GM23248 (cell line): ENCODE results near the gene RPL26. TPM values are rescaled to one million over a fixed set of nuclear protein-coding genes. Genes with fewer than 3 reads are reported as not detected.

Experiments
- DNase-seq: peaks from one replicate; pipeline ENCODE4 v3.0.0-alpha.2; 2015
- H2AFZ ChIP-seq: fragments of 200-600 bp; sonication (generic); 2 replicates; pipeline ENCODE4 v1.6.1; 2016; ENCODE audit warnings: antibody characterized with exemption
- H3F3A ChIP-seq: fragments of 200-600 bp; sonication (generic); 2 replicates; pipeline ENCODE4 v1.6.1; 2016; ENCODE audit warnings: mild to moderate bottlenecking, antibody characterized with exemption, mixed run types; ENCODE audit not compliant: insufficient read depth
- H3K27ac ChIP-seq: fragments of 200-600 bp; sonication (generic); 2 replicates; pipeline ENCODE4 v1.5.1; 2016; ENCODE audit warnings: mild to moderate bottlenecking
- H3K27me3 ChIP-seq: fragments of 200-600 bp; sonication (generic); replicated peaks from 2 replicates; pipeline ENCODE4 v1.6.1; 2016; ENCODE audit warnings: mild to moderate bottlenecking; ENCODE audit not compliant: insufficient read depth
- H3K36me3 ChIP-seq: fragments of 200-600 bp; sonication (generic); 2 replicates; pipeline ENCODE4 v1.6.1; 2016; ENCODE audit warnings: low read depth, mild to moderate bottlenecking
- H3K4me1 ChIP-seq: fragments of 200-600 bp; sonication (generic); 2 replicates; pipeline ENCODE4 v1.6.1; 2016; ENCODE audit warnings: mild to moderate bottlenecking; ENCODE audit not compliant: insufficient read depth
- H3K4me2 ChIP-seq: fragments of 200-600 bp; sonication (generic); one replicate; pipeline ENCODE4 v1.6.1; 2016; ENCODE audit warnings: mild to moderate bottlenecking; ENCODE audit not compliant: unreplicated experiment
- H3K4me3 ChIP-seq: fragments of 200-600 bp; sonication (generic); 2 replicates; pipeline ENCODE4 v1.5.1; 2016; ENCODE audit warnings: mild to moderate bottlenecking
- H3K79me2 ChIP-seq: fragments of 200-600 bp; sonication (generic); 2 replicates; pipeline ENCODE4 v1.6.1; 2016; ENCODE audit warnings: mild to moderate bottlenecking; ENCODE audit not compliant: insufficient read depth
- H3K9ac ChIP-seq: fragments of 200-600 bp; sonication (generic); 2 replicates; pipeline ENCODE4 v1.6.1; 2016; ENCODE audit warnings: mild to moderate bottlenecking
- H3K9me2 ChIP-seq: fragments of 200-600 bp; sonication (generic); 2 replicates; pipeline ENCODE4 v1.6.1; 2016; ENCODE audit warnings: mixed run types, mild to moderate bottlenecking, moderate library complexity; ENCODE audit not compliant: insufficient read depth
- H3K9me3 ChIP-seq: fragments of 200-600 bp; sonication (generic); one replicate; pipeline ENCODE4 v1.6.1; 2017; ENCODE audit warnings: low read depth
- H4K20me1 ChIP-seq: fragments of 200-600 bp; sonication (generic); 2 replicates; pipeline ENCODE4 v1.6.0; 2016; ENCODE audit not compliant: insufficient read depth
- EZH2 ChIP-seq: fragments of 200-600 bp; sonication (generic); IDR thresholded peaks from 2 replicates; pipeline ENCODE4 v1.6.1; 2018; ENCODE audit warnings: antibody characterized with exemption, mild to moderate bottlenecking; ENCODE audit not compliant: insufficient read depth, poor library complexity, severe bottlenecking
- EZH2phosphoT487 ChIP-seq: fragments of 200-600 bp; sonication (generic); IDR thresholded peaks from 2 replicates; pipeline ENCODE4 v1.6.1; 2018; ENCODE audit warnings: antibody characterized with exemption, moderate library complexity, mild to moderate bottlenecking, low read depth; ENCODE audit not compliant: insufficient read depth
- WGBS, 2 experiments: methylation state at CpG; one replicate each; pipeline ENCODE4 v1.1.6; 2015 to 2017; ENCODE audit warnings: low lambda C conversion rate in 2 of 2, low coverage in 1 of 2; ENCODE audit errors: missing lambda C conversion rate in 2 of 2; 5-methylcytosine and 5-hydroxymethylcytosine counted together
- in situ Hi-C: fragments of 300-500 bp; cut with MboI; formaldehyde crosslinking; loops from 2 replicates; pipeline ENCODE4 v1.15.0; 2020
- polyA plus RNA-seq: library from polyadenylated mRNA; unstranded; fragments of >200 nt; fragmentation: Nextera tagmentation; extraction: Ambion mirVana; gene quantifications from 2 replicates; pipeline ENCODE4 v1.2.1, GENCODE V29; 2016
- total RNA-seq: library from RNA; depleted of rRNA; stranded (reverse); fragments of >200 nt; shearing (Covaris generic); gene quantifications from 2 replicates; pipeline ENCODE4 v1.2.3, GENCODE V29; 2014

RPL26 gene
- total and polyA plus RNA-seq, 2 experiments from 2014 or later: 522 to 2,122 TPM

DNA sequence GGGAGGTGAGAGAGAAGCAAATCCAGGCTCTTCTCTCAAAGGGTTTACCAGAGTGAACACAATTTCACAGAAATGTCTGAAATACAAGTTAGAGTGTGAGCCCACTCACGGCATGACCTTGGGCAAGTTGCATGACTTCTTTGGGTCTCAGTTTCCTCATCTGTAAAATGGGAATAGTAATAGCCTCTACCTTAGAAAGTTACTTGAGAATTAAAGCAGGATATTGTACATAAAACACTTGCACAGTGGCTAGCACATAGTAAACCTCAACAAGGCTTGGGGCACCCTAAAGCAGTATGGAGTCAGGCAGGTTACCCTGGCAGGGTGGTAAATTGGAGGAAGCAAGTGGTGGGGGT is 27.9 kb upstream of the RPL26 start:
- Histone ChIP-seq H3K9me2 (no peaks in the 10 kb centered on the region), H3K9me3 (no peaks in the 10 kb centered on the region), H2AFZ (no peak overlapping the region), H3K27me3 (no peaks in the 10 kb centered on the region), H3K4me2 (no peak overlapping the region), H3K79me2 (no peaks in the 10 kb centered on the region), H3F3A (peaks cover 6% of the 10 kb centered on the region; the same call in 1 of the 2 replicates), H3K4me1 (peaks cover 7% of the 10 kb centered on the region; the same call in 1 of the 2 replicates), H3K9ac (no peak overlapping the region), H3K27ac (no peak overlapping the region), H3K36me3 (no peaks in the 10 kb centered on the region), H3K4me3 (no peak overlapping the region), H4K20me1 (no peaks in the 10 kb centered on the region)
- DNase-seq: no peak
- in situ Hi-C loops: loop anchor here (10.0 kb wide), 1 partner anchor 344 kb away; the partner anchor contains the start of gene SPDYE4
- WGBS, 2 experiments: 79 to 85% methylated on average over 1 of the region's 1 CpG
- no peak for TF ChIP-seq EZH2phosphoT487
- no peak for TF ChIP-seq EZH2

DNA sequence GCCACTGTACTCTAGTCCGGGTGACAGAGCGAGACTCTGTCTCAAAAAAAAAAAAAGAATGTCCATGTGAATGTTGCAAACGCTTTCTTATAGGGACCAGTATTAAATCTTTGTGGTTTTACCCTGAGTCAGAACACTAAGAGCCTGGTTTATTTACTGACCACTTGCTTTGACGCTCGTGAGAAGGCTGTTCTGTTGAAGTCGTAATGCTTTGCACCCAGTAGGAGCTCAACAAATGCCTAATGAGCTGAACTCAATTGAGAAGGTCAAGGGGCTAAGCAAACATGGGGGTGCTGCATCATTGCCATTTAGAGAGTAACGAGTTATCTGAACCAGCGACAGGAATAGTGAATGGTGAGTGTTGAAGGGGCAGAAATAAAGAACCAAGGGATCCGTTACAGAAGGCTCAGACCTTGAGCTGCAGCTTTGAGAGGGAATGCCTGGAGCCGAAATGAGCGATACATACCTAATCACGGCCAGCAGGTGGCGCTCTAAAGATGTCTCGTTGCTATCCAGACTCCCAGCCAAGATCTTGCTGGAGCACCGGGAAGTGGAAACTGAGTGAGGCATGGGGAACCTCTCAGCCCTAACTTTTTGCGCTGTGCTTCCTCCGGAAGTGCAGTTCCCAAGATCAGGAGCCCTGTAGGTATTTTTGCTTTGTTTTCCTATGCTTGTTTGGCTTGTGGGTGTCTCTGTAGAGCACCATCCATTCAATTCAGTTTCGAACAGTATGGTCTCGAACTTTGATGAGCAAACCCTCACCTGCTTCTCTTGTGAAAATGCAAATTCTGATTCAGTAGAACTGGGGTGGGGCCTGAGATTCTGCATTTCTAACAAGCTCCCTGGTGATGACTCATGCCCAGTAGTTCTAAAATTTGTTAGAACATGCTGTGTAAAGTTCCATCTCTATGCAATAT is 27.2 kb upstream of the RPL26 start:
- H3K4me1 ChIP-seq: peaks cover 7% of the 10 kb centered on the region; the same call in 1 of the 2 replicates
- in situ Hi-C loops: loop anchor here (10.0 kb wide), 1 partner anchor 345 kb away; the partner anchor contains the start of gene SPDYE4
- peaks cover 6% of the 10 kb centered on the region; the same call in 1 of the 2 replicates for H3F3A ChIP-seq
- no peaks in the 10 kb centered on the region for H3K9me2 ChIP-seq
- H3K27ac ChIP-seq: no peak overlapping the region
- no peak overlapping the region for H3K9ac ChIP-seq
- H3K4me2 ChIP-seq: no peak overlapping the region
- no peaks in the 10 kb centered on the region for H3K79me2 ChIP-seq
- H3K9me3 ChIP-seq: no peaks in the 10 kb centered on the region
- no peak for TF ChIP-seq EZH2
- TF ChIP-seq EZH2phosphoT487: no peak
- peak overlapping the region; percentile 65 for H2AFZ ChIP-seq
- H3K36me3 ChIP-seq: no peaks in the 10 kb centered on the region
- H3K4me3 ChIP-seq: no peak overlapping the region
- H4K20me1 ChIP-seq: no peaks in the 10 kb centered on the region
- 26 to 27% methylated on average over 19 of the region's 19 CpGs for WGBS, 2 experiments
- peak; percentile 93 for DNase-seq
- no peaks in the 10 kb centered on the region for H3K27me3 ChIP-seq

DNA sequence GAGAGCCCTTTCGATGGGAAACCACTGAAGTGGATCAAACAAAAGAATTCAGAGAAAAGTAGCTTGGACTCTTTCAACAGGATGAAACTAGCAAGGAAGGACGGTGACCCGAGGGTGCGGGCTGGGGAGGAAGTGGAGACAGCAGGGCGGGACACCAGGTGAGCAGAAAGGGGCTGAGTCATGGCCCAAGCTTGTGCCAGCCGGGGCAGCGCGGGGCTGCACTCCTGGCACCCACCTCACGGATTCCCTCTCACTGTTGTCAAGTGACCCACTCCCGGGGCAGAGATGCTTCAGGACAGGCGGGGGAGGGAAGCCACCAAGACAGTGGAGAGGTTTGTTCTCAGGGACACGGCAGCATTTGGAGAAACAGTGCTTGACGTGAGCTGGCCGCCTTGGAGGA is 25.4 kb upstream of the RPL26 start:
- Histone ChIP-seq H3K4me2 (no peak overlapping the region), H3K36me3 (no peaks in the 10 kb centered on the region), H3K79me2 (no peaks in the 10 kb centered on the region), H2AFZ (no peak overlapping the region), H3K27ac (no peak overlapping the region), H3K9me2 (no peaks in the 10 kb centered on the region), H3F3A (peaks cover 6% of the 10 kb centered on the region; the same call in 1 of the 2 replicates), H3K9me3 (no peaks in the 10 kb centered on the region), H4K20me1 (no peaks in the 10 kb centered on the region), H3K9ac (no peak overlapping the region), H3K4me1 (peaks cover 7% of the 10 kb centered on the region; the same call in 1 of the 2 replicates), H3K27me3 (no peaks in the 10 kb centered on the region), H3K4me3 (no peak overlapping the region)
- TF ChIP-seq EZH2: no peak
- TF ChIP-seq EZH2phosphoT487: no peak
- DNase-seq: no peak
- WGBS, 2 experiments: 55 to 64% methylated on average over 13 to 14 of the region's 14 CpGs
- in situ Hi-C loops: no loop called here

DNA sequence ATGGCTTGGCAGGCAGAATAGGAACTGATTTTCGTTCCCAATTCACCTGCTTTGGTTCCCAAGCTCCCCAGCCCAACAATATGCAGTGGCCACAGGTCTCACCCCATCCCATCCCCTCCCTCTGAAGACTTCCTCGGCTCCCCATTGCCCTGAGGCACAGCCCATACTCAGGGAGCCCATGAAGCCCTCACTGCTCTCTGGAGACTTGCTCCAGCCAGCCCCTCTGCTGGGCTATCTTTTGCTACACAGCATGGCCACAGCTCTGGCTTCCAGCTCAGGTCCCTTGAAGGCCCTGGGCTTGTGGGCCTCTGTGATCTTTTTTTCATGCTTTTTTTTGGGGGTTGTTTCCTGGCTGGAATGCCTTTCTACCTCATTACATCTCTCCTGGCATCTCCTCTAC is 23.2 kb upstream of the RPL26 start:
- peaks cover 5% of the 10 kb centered on the region; the same call in 1 of the 2 replicates for H3K4me1 ChIP-seq
- TF ChIP-seq EZH2: no peak
- no peak for TF ChIP-seq EZH2phosphoT487
- H3K36me3 ChIP-seq: no peaks in the 10 kb centered on the region
- in situ Hi-C loops: no loop called here
- WGBS, 2 experiments: 44 to 45% methylated on average over 2 of the region's 2 CpGs
- no peak overlapping the region for H2AFZ ChIP-seq
- H3F3A ChIP-seq: no peaks in the 10 kb centered on the region
- no peaks in the 10 kb centered on the region for H3K9me3 ChIP-seq
- no peaks in the 10 kb centered on the region for H3K79me2 ChIP-seq
- no peak overlapping the region for H3K9ac ChIP-seq
- no peak overlapping the region for H3K27ac ChIP-seq
- DNase-seq: no peak
- H3K27me3 ChIP-seq: no peaks in the 10 kb centered on the region
- no peaks in the 10 kb centered on the region for H4K20me1 ChIP-seq
- H3K4me2 ChIP-seq: no peak overlapping the region
- no peak overlapping the region for H3K4me3 ChIP-seq
- H3K9me2 ChIP-seq: no peaks in the 10 kb centered on the region
